Activated B cell treated with CpG ODN at 0.5 μM for 24 hours (primary cell): ENCODE data around the gene PROCA1. TPM values are rescaled to one million over a fixed set of nuclear protein-coding genes. Genes with fewer than 3 reads are reported as not detected.
A peak's percentile ranks its signal among the peaks of the same experiment; 100 is the strongest.

Experiments
- ATAC-seq: fragments of 200-7000 bp; cut with Tn5 transposase; one replicate; pipeline ENCODE4 v1.10.0; 2021; ENCODE audit warnings: low read depth, mild to moderate bottlenecking, moderate library complexity
- CTCF ChIA-PET: fragments of 350-600 bp; sonication (Branson Sonifier 250); formaldehyde crosslinking; loops from one replicate; lab custom pipeline; 2021; ENCODE audit warnings: antibody characterized with exemption; lab: Charles Lee
- POLR2A ChIA-PET: fragments of 350-600 bp; sonication (Branson Sonifier 250); formaldehyde crosslinking; loops from one replicate; lab custom pipeline; 2021; ENCODE audit warnings: antibody characterized with exemption; lab: Charles Lee
- DNase-seq: peaks from one replicate; pipeline ENCODE4 v3.0.0; 2022
- H3K27ac Mint-ChIP-seq: one replicate; pipeline ENCODE4 v1.8.0; 2020; ENCODE audit warnings: mixed read lengths
- H3K27me3 Mint-ChIP-seq: one replicate; pipeline ENCODE4 v1.8.0; 2021; ENCODE audit warnings: mixed read lengths
- H3K36me3 Mint-ChIP-seq: one replicate; pipeline ENCODE4 v1.8.0; 2021; ENCODE audit warnings: low read depth, mixed read lengths
- H3K4me1 Mint-ChIP-seq: one replicate; pipeline ENCODE4 v1.8.0; 2021; ENCODE audit warnings: mixed read lengths
- H3K4me3 Mint-ChIP-seq: one replicate; pipeline ENCODE4 v1.8.0; 2020; ENCODE audit warnings: mild to moderate bottlenecking, mixed read lengths
- H3K9me3 Mint-ChIP-seq: one replicate; pipeline ENCODE4 v1.8.0; 2020; ENCODE audit warnings: mixed read lengths
- CTCF ChIP-seq: fragments of 200-600 bp; IDR thresholded peaks from one replicate; pipeline ENCODE4 v1.8.0; 2022; ENCODE audit warnings: antibody characterized with exemption, mild to moderate bottlenecking
- intact Hi-C: fragments of 100-400 bp; cut with micrococcal nuclease; formaldehyde crosslinking; loops from one replicate; pipeline ENCODE4 v1.15.1; 2024
- total RNA-seq: library from RNA; stranded (reverse); gene quantifications from 2 replicates; pipeline ENCODE4 v1.2.3, GENCODE V29; 2022

The PROCA1 gene
- total RNA-seq, 1 donor from 2014 or later: 11.0 TPM

DNA sequence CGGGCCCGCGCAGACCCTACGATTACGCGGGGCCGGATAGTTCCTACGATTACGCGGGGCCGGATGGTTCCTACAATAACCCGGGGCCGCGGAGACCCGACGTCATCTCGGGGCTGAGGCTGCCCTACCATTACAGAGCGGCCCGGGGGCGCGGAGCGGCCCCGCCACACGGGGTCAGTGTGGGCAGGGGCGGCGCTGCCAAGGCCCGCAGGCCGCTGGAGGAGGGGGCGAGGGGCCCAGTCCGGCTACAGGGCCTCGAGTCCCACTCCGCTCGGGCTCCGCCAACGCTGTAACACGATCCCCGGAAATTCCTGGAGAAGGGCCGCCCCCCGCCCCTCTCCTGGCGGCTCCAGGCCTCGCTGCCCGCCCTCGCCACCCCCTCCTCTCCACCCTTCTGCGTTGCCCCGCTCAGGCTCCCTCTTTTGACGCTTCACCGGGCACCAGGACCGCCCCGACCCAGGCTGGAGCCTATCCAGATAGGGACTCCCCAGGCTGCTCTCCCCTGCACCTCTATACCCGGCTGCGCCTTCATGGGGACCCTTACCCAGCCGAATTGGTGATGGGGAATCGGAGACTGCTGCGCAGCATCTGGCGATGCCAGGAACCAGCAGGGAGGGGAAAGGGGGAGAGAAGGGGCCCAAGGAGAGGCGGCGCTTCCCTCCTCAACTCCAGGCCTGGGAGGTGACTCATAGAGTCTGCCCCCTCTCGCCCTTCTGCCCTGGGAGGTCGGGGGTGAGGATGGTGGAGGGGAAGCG is 6.1 kb upstream of the PROCA1 start, which contains the start of gene RAB34:
Gene RAB34, minus strand, starts transcription at position 291 of the 755 bp plus-strand sequence. CDS start 602 bp downstream, outside the sequence.
- Mint-ChIP-seq H3K4me1 (peaks cover 49% of the 10 kb centered on the region), H3K27me3 (no peaks in the 10 kb centered on the region), H3K9me3 (no peaks in the 10 kb centered on the region), H3K27ac (peak within 1 kb of the TSS; percentile 85), H3K36me3 (peaks cover 36% of the 10 kb centered on the region), H3K4me3 (peak within 1 kb of the TSS; percentile 79)
- no peak for TF ChIP-seq CTCF
- ATAC-seq (peak; percentile 14), DNase-seq (peak; percentile 46)
- ChIA-PET CTCF (no interaction called here), POLR2A (interaction anchor here (0.9 to 18.0 kb wide), 3 partner anchors 30 to 73 kb away, joined by 7 to 2384 read pairs (median 23); partner anchors contain the start of genes BLTP2 and TRAF4)
- intact Hi-C loops: loop anchor here (1.0 to 5.0 kb wide), 5 partner anchors 35 to 185 kb away; partner anchors contain the start of genes BLTP2, DHRS13 and SUPT6H

DNA sequence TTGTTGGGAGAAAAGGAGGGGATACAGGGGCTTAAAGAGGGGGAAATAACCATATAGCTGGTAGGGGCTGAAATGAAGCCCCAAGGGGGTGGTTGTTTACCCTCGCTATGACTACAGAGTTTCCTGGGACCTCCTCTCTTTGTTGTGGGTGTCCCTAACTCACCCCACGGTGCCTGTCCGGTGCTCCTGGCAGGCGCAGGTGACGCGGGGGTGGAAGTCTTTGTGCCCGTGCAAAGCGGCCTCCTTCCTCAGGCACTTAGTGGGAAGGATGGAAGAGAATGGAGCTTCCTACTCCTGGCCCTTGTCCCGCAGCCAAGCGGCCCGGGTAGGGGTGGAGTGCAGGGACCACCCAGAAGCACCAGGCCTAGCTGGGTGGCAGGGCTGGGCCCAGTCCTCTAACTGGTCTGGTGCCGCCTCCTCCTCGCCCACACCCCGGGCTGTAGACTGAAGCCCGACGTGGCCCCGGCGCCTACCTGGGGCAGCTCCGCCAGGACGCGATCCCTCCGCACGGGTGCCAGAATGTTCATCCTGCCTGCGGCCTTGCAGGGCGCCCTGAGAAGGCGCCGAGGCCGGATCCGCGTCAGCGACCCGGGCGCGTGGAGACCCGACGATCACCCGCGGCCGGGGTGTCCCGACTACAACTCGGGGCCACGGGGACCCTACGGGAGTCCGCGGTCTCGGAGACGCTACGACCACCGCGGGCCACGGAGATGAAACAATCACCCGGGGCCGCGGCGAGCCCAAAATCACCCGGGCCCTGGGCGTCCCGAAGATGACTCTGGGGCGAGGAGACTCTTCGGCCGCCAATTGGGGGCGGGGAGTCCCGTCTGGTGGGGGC is 5.3 kb upstream of the PROCA1 start:
- DNase-seq: no peak
- H3K9me3 Mint-ChIP-seq: no peaks in the 10 kb centered on the region
- H3K4me3 Mint-ChIP-seq: peak overlapping the region; percentile 77
- H3K36me3 Mint-ChIP-seq: peaks cover 28% of the 10 kb centered on the region
- no peak for TF ChIP-seq CTCF
- no peak overlapping the region for H3K27ac Mint-ChIP-seq
- ChIA-PET CTCF (no interaction called here), POLR2A (interaction anchor here (0.5 to 2.4 kb wide), 5 partner anchors 9 to 38 kb away, joined by 3 to 19 read pairs (median 7); partner anchors contain the start of gene TLCD1)
- intact Hi-C loops: loop anchor here (1.0 to 5.0 kb wide), 2 partner anchors 35 to 55 kb away; partner anchors contain the start of gene SUPT6H
- ATAC-seq: no peak
- H3K27me3 Mint-ChIP-seq: no peaks in the 10 kb centered on the region
- H3K4me1 Mint-ChIP-seq: peaks cover 46% of the 10 kb centered on the region

- Mint-ChIP-seq H3K4me1 (peaks cover 41% of the 10 kb centered on the region), H3K36me3 (peaks cover 12% of the 10 kb centered on the region), H3K4me3 (no peak overlapping the region), H3K27ac (no peak overlapping the region), H3K9me3 (no peaks in the 10 kb centered on the region), H3K27me3 (no peaks in the 10 kb centered on the region)
- TF ChIP-seq CTCF: no peak
- DNase-seq: no peak
- CTCF ChIA-PET: interaction anchor here (1.0 kb wide), 1 partner anchor 33 kb away, joined by 3 read pairs; no protein-coding TSS in a partner anchor
- POLR2A ChIA-PET: interaction anchor here (0.6 to 2.4 kb wide), 2 partner anchors 11 to 212 kb away, joined by 5 to 19 read pairs; partner anchors contain the start of gene TLCD1
- ATAC-seq: no peak
- intact Hi-C loops: loop anchor here (5.0 kb wide), 1 partner anchor 37 kb away; no protein-coding TSS in a partner anchor
Observed at GRCh38 chr17:28715217-28715616, 3.5 kb upstream of the PROCA1 start.

DNA sequence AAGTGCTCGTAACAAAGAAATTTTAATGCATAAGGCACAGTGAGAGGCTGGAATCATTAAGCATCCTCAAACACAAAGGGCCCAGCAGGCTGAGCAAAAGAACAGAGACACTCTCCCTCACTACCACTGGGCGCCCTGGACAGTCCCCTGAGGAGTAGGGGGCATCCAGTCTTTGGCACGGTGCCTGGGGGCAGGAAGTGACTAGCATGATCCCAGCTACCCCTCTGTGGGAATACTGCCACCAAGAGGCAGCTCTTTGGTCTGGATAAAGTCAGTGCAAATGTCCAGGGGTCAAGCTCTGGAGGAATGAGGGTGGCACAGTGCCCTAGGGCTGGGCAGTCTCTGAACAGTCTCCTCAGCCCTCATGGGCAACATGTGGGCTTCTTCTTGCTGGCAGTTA is 2.6 kb upstream of the PROCA1 start:
- DNase-seq (no peak), ATAC-seq (no peak)
- H3K9me3 Mint-ChIP-seq: no peaks in the 10 kb centered on the region
- intact Hi-C loops: no loop called here
- peaks cover 6% of the 10 kb centered on the region for H3K36me3 Mint-ChIP-seq
- no peaks in the 10 kb centered on the region for H3K27me3 Mint-ChIP-seq
- POLR2A ChIA-PET: interaction anchor here (2.0 kb wide), 1 partner anchor 12 kb away, joined by 9 read pairs; the partner anchor contains the start of gene TLCD1
- peaks cover 34% of the 10 kb centered on the region for H3K4me1 Mint-ChIP-seq
- TF ChIP-seq CTCF: no peak
- no peak overlapping the region for H3K27ac Mint-ChIP-seq
- H3K4me3 Mint-ChIP-seq: no peak overlapping the region
- CTCF ChIA-PET: no interaction called here
